Activated naive CD8-positive, alpha-beta T cell treated with anti-CD3 and anti-CD28 coated beads for 36 hours (primary cell): ENCODE results near the gene STXBP3. TPM values are rescaled to one million over a fixed set of nuclear protein-coding genes. Genes with fewer than 3 reads are reported as not detected.
"Not testable (repeated sequence)": the region's sequence is repeated elsewhere in the genome, so short reads cannot be mapped to it uniquely, and the experiment has no call there.

Source experiments
- DNase-seq: peaks from one replicate; pipeline ENCODE4 v3.0.0; 2021
- H3K27ac Mint-ChIP-seq: one replicate; pipeline ENCODE4 v1.8.0; 2022; ENCODE audit warnings: mild to moderate bottlenecking, moderate library complexity, mixed read lengths
- H3K27me3 Mint-ChIP-seq: one replicate; pipeline ENCODE4 v1.8.0; 2022; ENCODE audit warnings: mild to moderate bottlenecking, mixed read lengths
- H3K36me3 Mint-ChIP-seq: one replicate; pipeline ENCODE4 v1.8.0; 2021; ENCODE audit warnings: mild to moderate bottlenecking, mixed read lengths
- H3K4me1 Mint-ChIP-seq: one replicate; pipeline ENCODE4 v1.8.0; 2021; ENCODE audit warnings: mixed read lengths
- H3K4me3 Mint-ChIP-seq: one replicate; pipeline ENCODE4 v1.8.0; 2022; ENCODE audit warnings: mild to moderate bottlenecking, moderate library complexity, mixed read lengths
- H3K9me3 Mint-ChIP-seq: one replicate; pipeline ENCODE4 v1.8.0; 2022; ENCODE audit warnings: mixed read lengths
- total RNA-seq, 2 experiments: library from RNA; stranded (reverse); gene quantifications; one replicate each; pipeline ENCODE4 v1.2.3, GENCODE V29; 2021

Gene STXBP3, protein sequence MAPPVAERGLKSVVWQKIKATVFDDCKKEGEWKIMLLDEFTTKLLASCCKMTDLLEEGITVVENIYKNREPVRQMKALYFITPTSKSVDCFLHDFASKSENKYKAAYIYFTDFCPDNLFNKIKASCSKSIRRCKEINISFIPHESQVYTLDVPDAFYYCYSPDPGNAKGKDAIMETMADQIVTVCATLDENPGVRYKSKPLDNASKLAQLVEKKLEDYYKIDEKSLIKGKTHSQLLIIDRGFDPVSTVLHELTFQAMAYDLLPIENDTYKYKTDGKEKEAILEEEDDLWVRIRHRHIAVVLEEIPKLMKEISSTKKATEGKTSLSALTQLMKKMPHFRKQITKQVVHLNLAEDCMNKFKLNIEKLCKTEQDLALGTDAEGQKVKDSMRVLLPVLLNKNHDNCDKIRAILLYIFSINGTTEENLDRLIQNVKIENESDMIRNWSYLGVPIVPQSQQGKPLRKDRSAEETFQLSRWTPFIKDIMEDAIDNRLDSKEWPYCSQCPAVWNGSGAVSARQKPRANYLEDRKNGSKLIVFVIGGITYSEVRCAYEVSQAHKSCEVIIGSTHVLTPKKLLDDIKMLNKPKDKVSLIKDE
- total RNA-seq = 10 to 100 TPM; 31.8 to 34.0 TPM

DNA sequence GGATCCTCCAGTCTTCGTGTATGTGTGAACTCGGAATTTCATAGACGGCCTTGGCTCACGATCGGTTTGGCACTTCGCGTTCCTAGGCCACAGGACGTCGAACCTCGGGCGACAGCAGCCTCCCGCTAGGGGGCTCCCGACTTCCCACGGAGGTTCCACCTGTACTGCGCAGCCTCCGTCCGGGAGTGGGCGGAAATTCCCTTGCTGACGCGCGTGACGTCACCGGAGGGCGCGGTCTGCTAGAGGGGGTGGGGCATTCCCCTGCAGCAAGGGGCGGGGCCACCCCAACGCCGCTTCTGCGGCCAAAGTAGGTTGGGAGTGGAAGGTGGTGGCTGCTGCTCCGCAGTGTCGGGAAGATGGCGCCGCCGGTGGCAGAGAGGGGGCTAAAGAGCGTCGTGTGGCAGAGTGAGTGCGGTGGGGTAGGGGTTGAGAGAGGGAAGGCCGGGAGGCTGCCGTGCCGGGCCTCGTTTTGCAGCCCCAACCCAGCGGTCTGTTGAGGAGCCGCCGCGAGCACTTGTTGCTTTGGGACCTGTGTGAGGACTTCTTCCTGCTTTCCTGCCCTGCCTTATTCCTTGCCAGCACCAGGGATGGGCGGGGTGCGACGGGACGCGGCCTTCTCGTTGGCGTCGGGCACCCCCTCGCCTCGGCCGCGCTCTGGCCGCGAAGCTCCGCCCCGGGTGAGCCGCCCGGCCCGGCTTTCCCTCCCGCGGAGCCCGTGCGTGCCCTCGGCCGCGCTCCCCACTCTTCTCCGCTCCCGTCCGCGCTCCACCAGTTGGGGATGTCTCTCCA lies at the start of gene STXBP3:
Gene STXBP3 (plus strand): TSS at position 293 of the 789 bp plus-strand sequence. CDS start 64 bp downstream, at position 357.
- peak within 1 kb of the TSS; percentile 98 for H3K27ac Mint-ChIP-seq

DNA sequence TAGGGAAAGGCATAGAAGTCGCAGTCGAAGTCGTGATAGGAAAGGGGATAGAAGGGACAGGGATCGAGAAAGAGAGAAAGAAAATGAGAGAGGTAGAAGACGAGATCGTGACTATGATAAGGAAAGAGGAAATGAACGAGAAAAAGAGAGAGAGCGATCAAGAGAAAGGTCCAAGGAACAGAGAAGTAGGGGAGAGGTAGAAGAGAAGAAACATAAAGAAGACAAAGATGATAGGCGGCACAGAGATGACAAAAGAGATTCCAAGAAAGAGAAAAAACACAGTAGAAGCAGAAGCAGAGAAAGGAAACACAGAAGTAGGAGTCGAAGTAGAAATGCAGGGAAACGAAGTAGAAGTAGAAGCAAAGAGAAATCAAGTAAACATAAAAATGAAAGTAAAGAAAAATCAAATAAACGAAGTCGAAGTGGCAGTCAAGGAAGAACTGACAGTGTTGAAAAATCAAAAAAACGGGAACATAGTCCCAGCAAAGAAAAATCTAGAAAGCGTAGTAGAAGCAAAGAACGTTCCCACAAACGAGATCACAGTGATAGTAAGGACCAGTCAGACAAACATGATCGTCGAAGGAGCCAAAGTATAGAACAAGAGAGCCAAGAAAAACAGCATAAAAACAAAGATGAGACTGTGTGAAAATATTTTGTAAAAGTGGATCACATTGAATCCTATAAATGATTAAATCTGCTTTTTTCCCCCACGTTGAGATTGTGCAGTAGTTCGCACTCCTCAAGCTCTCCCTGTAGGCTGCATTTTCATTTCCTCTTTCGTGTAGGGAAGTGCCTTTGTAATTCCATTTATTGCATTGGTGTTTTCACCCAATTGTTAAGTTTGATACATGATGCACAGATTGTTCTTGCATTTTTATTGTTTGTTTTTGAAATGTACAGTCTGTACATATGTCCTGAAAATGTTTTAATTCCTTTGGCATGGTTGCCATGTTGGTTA lies 46.8 kb upstream of the STXBP3 start:
- Mint-ChIP-seq H3K27me3 (no peaks in the 10 kb centered on the region), H3K9me3 (no peaks in the 10 kb centered on the region), H3K27ac (peak overlapping the region; percentile 64), H3K4me1 (peaks cover 46% of the 10 kb centered on the region), H3K4me3 (peak overlapping the region; percentile 25), H3K36me3 (peaks cover 50% of the 10 kb centered on the region)
- no peak for DNase-seq

More for the DNA sequence above, at the start of gene STXBP3:
- H3K36me3 Mint-ChIP-seq = peaks cover 18% of the 10 kb centered on the region
- H3K27me3 Mint-ChIP-seq = no peaks in the 10 kb centered on the region
- H3K9me3 Mint-ChIP-seq = no peaks in the 10 kb centered on the region
- H3K4me1 Mint-ChIP-seq = peaks cover 28% of the 10 kb centered on the region
- DNase-seq = peak; percentile 98
- H3K4me3 Mint-ChIP-seq = peak within 1 kb of the TSS; percentile 98

DNA sequence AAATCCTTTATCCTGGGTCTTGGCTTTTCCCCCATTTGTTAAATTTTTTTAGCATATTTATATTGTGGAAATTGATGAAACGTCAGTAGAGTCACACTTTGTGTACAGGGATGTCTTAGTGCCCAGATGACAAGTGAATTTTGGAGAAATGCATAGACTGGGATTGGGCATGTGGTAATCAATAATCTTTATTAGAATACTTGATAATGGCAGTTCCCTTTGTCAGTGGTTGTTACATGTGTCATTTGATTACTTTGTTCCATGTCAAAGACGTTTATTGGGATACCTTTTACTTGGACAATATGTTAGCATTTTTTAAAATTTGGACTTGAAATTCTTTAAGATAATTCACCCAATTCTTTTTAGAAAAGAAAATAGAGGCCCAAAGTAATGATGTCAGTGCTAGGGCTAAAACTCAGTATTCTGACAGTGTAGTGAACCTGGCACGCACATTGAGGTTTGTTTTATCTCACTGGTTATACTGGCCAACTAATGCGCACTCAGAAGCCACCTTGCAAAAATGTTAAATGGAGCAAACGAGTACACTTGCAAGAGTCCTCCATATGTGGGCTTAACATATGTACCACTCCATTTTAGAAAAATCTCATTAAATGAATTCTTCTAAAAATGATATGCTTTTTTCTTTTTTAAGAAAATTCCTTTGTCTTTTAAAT lies 45.2 kb upstream of the STXBP3 start:
- Mint-ChIP-seq H3K27me3 (no peaks in the 10 kb centered on the region), H3K36me3 (peaks cover 41% of the 10 kb centered on the region), H3K27ac (no peak overlapping the region), H3K4me1 (peaks cover 37% of the 10 kb centered on the region), H3K9me3 (no peaks in the 10 kb centered on the region), H3K4me3 (no peak overlapping the region)
- DNase-seq = no peak

DNA sequence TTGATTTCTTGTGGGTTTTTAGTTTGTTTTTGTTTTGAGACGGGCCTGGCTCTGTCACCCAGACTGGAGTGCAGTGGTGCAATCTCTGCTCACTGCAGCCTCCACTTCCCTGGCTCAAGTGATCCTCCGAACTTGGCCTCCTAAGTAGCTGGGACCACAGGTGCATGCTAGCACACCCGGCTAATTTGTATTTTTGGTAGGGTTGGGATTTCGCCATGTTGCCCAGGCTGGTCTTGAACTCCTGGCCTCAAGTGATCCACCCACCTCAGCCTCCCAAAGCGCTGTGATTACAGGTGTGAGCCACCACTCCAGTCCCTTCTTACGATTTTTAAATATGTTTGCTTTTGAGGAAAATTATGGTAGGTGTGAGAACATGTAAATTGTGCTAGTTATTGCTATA lies 44.4 kb upstream of the STXBP3 start:
- H3K9me3 Mint-ChIP-seq, H3K27ac Mint-ChIP-seq, H3K27me3 Mint-ChIP-seq, DNase-seq, H3K4me3 Mint-ChIP-seq: not testable (repeated sequence)
- Mint-ChIP-seq H3K36me3 (peaks cover 35% of the 10 kb centered on the region), H3K4me1 (peaks cover 30% of the 10 kb centered on the region)

DNA sequence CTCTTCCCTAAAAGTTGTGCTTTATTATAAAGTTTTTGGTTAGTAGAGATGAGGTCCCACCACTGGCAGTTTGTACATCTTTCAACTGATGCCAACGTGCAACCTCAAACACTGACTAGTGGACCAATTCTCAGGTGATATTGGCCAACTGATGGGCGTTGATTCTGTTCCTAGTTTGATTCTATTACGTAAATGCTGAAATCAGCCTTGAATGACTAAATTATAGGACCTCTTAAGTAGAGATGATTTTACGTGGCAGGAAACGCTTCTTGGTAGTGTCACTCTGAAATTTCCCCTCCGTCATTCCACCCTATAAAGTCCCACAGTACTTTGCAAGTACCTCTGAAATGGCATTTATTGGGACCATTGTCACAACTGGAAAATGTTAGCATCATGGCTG lies 42.5 kb upstream of the STXBP3 start:
- no peak for DNase-seq
- Mint-ChIP-seq H3K36me3 (peaks cover 22% of the 10 kb centered on the region), H3K27me3 (no peaks in the 10 kb centered on the region), H3K4me3 (no peak overlapping the region), H3K9me3 (no peaks in the 10 kb centered on the region), H3K27ac (peak overlapping the region; percentile 81), H3K4me1 (peaks cover 25% of the 10 kb centered on the region)

DNA sequence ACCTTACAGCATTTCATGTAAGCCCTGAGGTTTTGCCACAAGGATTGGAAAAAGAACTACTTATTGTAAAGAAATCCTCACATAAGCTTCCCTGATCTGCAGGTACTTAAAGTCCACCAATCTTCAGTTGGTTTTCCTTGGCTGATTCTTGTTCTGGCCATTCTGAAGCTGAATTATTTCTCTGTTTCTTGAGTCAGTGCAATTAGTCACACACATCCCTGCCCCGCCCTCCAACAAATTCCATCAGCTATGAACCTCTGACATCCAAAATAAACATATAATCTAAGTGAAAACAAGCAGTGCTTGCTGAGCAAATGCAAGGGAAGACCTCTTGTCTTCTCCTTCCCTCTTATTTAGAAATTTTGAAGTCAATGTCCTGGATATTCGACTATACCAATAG lies 42.0 kb upstream of the STXBP3 start:
- Mint-ChIP-seq H3K4me1 (peaks cover 20% of the 10 kb centered on the region), H3K9me3 (no peaks in the 10 kb centered on the region), H3K36me3 (peaks cover 17% of the 10 kb centered on the region), H3K27me3 (no peaks in the 10 kb centered on the region), H3K4me3 (no peak overlapping the region), H3K27ac (peak overlapping the region; percentile 81)
- DNase-seq = no peak

DNA sequence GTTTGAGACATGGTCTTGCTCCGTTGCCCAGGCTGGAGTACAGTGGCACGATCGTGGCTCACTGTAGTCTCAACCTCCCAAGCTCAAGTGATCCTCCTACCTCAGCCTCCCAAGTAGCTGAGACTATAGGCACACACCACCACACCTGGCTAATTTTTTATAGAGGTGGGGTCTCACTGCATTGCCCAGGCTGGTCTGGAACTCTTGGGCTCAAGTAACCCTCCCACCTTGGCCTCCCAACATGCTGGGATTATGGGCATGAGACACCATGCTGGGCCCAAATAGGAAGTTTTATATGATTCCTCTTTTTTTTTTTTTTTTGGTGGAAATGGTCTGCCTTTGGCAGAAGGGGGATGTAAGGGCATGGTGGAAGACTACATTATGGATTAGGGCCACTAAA lies 39.8 kb upstream of the STXBP3 start:
- Mint-ChIP-seq H3K9me3 (no peaks in the 10 kb centered on the region), H3K4me3 (no peak overlapping the region), H3K36me3 (peaks cover 6% of the 10 kb centered on the region), H3K4me1 (peaks cover 12% of the 10 kb centered on the region), H3K27me3 (no peaks in the 10 kb centered on the region), H3K27ac (no peak overlapping the region)
- no peak for DNase-seq

DNA sequence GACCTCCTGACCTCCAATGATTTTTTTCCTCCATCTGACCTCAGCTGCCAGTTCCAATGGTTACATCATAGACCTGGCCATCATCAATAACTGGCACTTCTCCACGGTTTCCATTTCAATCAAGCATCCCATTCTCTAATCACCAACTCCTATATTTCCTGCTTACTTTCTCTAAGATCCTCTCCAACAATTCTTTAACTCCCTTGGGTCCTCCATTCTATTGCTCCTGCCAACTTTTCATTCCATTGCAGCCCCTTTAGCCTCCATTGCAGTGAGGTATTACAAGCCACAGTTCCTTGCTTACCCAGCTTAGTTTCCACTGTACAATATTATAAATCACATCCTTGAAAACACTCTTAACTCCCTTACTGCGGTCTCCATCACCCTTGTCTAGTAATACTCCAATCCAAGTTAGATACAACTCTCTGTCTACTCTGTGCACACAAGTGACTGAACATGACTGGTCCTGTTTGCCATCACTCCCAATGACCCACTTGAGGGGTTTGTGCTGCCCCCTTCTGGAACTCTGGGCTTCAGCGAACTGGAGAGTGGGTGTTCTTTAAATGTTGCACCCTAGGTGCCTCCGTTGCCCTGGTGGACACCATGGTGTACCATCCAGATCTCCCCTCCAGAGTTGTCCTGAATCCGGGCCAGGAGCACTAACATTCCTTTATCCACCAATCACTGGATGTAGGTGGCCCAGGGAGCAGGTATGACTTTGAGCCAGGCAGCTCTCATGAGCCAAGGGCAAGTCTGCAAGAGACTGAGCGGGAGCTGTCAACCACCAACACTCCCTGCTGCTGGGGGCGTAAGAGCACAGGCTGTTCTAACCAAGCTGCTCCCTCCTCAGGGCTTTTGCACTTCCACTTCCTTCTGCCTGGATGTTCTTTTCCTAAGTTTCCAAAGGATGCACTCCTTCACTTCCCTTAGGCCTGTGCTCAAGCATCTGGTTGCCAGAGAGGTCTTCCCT lies 37.5 kb upstream of the STXBP3 start:
- DNase-seq = peak; percentile 55
- H3K9me3 Mint-ChIP-seq = no peaks in the 10 kb centered on the region
- no peaks in the 10 kb centered on the region for H3K36me3 Mint-ChIP-seq
- H3K27ac Mint-ChIP-seq = no peak overlapping the region
- H3K4me3 Mint-ChIP-seq = no peak overlapping the region
- peaks cover 4% of the 10 kb centered on the region for H3K4me1 Mint-ChIP-seq
- no peaks in the 10 kb centered on the region for H3K27me3 Mint-ChIP-seq

DNA sequence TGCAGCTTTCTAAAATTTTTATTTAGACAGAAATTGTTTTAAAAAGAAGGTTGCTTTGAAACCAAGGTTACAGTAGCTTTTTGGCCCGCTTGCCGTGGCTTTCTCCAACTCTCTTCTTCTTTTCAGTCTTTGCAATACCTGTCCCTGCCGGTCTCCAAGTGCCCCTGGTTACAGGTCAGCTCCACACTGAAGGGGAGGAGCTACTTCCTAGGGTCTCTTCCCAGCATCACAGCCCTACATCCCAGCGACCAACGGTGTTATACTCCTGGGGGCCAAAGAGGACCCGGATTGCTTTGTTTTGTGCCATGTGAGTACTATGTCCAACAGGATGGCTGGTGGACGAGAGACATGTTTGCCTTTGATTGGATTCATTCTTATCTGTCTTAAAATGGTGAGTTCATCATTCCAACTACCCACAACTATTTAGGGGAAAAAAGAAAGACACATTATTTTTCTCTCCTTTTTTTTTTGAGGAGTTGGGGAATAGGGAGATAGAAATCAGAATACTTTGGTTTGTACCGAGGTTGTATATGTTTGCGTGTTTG lies 33.8 kb upstream of the STXBP3 start, which contains the start of gene FNDC7:
Gene FNDC7 (plus strand): TSS at position 303 of the 545 bp plus-strand sequence. CDS start 26 bp downstream, at position 329.
- Mint-ChIP-seq H3K36me3 (no peaks in the 10 kb centered on the region), H3K4me1 (no peaks in the 10 kb centered on the region), H3K4me3 (no peak within 1 kb of the TSS), H3K27me3 (no peaks in the 10 kb centered on the region), H3K27ac (no peak within 1 kb of the TSS), H3K9me3 (no peaks in the 10 kb centered on the region)
- no peak for DNase-seq

DNA sequence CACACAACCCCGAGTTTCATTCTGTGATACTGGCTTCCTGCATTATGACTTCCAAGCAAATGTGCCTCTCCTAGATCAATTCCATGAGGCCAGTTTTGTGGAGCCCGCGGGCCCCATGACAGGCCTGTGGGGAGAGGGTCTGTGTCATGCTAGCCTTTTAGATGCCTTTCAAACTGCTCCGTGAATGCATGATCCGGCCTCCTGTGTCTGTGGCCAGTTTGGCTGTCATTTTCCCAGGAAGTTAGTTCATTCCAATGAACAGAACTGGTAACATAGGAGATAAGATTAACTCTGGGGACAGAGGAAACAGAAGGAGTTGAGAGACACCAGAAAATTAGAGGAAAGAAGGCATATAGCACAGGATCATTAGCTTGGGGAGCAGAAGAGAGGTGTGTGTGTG lies 30.5 kb upstream of the STXBP3 start:
- peak overlapping the region; percentile 14 for H3K27ac Mint-ChIP-seq
- no peaks in the 10 kb centered on the region for H3K9me3 Mint-ChIP-seq
- no peaks in the 10 kb centered on the region for H3K36me3 Mint-ChIP-seq

DNA sequence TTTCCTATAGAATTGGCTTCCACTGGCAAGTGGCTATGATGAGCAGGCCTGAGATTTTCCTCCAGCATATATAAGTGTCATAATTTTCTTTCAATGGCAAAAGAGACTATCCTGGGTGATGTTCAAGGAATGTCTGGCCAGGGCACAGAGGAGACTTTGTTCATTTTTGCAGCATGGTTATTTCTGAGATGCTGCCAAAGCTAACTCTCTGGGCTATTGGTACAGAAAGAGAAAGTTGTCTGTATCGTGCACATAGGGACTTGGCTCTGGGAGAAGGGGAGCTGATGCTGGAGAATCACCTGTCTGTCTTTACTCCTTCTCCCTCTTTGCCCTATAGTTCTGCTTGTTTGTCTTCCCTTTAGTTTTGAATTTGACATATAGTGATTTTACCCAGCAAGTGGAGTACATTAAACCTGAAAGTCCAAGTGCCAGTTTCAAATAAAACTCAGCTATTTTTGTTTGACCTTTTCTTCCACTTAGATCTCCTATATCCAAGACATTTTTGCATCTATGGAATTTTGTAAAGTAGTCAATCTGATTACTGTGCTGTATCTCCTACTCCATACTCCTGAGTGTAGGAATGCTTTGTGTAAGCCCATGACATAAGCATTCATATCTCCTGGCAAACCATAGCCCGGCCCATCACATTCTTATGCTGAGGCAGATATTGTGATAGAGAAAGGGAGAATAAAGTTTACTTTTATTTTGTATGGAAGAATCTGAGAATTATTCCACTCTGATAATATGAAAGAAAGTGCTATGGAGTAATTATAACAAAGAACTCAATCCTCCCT lies 29.8 kb upstream of the STXBP3 start:
- Mint-ChIP-seq H3K27me3 (no peaks in the 10 kb centered on the region), H3K36me3 (no peaks in the 10 kb centered on the region), H3K27ac (no peak overlapping the region), H3K4me3 (no peak overlapping the region), H3K9me3 (no peaks in the 10 kb centered on the region), H3K4me1 (no peaks in the 10 kb centered on the region)
- DNase-seq = no peak

More for the DNA sequence above, 30.5 kb upstream of the STXBP3 start:
- H3K27me3 Mint-ChIP-seq = no peaks in the 10 kb centered on the region
- no peak overlapping the region for H3K4me3 Mint-ChIP-seq
- no peak for DNase-seq
- H3K4me1 Mint-ChIP-seq = no peaks in the 10 kb centered on the region

DNA sequence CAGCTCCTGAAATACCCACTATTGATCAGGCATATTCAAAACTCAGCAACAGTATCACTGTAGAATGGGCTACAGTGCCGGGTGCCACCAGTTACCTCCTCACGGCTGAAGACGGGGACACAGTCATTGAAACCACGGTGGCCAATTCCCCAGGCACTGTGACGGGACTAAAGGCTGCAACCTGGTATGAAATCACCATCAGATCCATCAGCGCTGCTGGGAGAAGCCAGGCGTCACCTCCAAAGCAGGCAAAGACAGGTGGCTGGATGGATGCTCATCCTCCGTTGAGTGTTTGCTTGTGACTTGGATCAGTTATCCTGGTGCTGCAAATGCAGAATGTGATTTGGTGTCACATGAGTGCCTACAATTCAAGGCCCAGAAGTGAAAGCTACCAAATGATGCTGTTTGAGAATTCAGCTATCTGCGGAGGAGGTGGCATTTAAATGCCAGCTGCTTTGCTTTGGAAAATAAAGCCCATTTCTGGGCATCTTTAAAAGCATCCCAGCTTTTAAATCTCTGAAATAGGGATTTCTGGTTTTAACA lies 28.6 kb upstream of the STXBP3 start:
- Mint-ChIP-seq H3K9me3 (no peaks in the 10 kb centered on the region), H3K27me3 (no peaks in the 10 kb centered on the region), H3K4me3 (no peak overlapping the region), H3K4me1 (no peaks in the 10 kb centered on the region), H3K27ac (no peak overlapping the region), H3K36me3 (no peaks in the 10 kb centered on the region)
- no peak for DNase-seq
